Hepatocyte (in vitro differentiated cells): ENCODE results near the gene AUTS2. TPM values are rescaled to one million over a fixed set of nuclear protein-coding genes. Genes with fewer than 3 reads are reported as not detected.

ENCODE experiments used
- DNase-seq: peaks from one replicate; pipeline ENCODE4 v3.0.0-alpha.2; 2016; ENCODE audit warnings: low spot score
- H2AFZ ChIP-seq: fragments of 200-600 bp; sonication (generic); 2 replicates; pipeline ENCODE4 v1.6.0; 2016; ENCODE audit warnings: antibody characterized with exemption, mild to moderate bottlenecking
- H3K27ac ChIP-seq: fragments of 200-600 bp; sonication (generic); 2 replicates; pipeline ENCODE4 v1.5.1; 2016; ENCODE audit warnings: mild to moderate bottlenecking
- H3K27me3 ChIP-seq: fragments of 200-600 bp; sonication (generic); 2 replicates; pipeline ENCODE4 v1.6.1; 2016
- H3K36me3 ChIP-seq: fragments of 200-600 bp; sonication (generic); replicated peaks from 2 replicates; pipeline ENCODE4 v1.5.1; 2016; ENCODE audit warnings: low read depth; ENCODE audit not compliant: insufficient read depth
- H3K4me1 ChIP-seq: fragments of 200-600 bp; sonication (generic); 2 replicates; pipeline ENCODE4 v1.5.1; 2016; ENCODE audit warnings: mild to moderate bottlenecking, moderate library complexity; ENCODE audit not compliant: insufficient read depth
- H3K4me2 ChIP-seq: fragments of 200-600 bp; sonication (generic); 2 replicates; pipeline ENCODE4 v1.6.0; 2016
- H3K4me3 ChIP-seq: fragments of 200-600 bp; sonication (generic); 2 replicates; pipeline ENCODE4 v1.5.1; 2016; ENCODE audit warnings: mild to moderate bottlenecking
- H3K79me2 ChIP-seq: fragments of 200-600 bp; sonication (generic); 2 replicates; pipeline ENCODE4 v1.6.0; 2017; ENCODE audit warnings: mild to moderate bottlenecking
- H3K9me2 ChIP-seq: fragments of 200-600 bp; sonication (generic); replicated peaks from 2 replicates; pipeline ENCODE4 v1.6.0; 2017; ENCODE audit warnings: mild to moderate bottlenecking; ENCODE audit not compliant: insufficient read depth
- H3K9me3 ChIP-seq: fragments of 200-600 bp; sonication (generic); 2 replicates; pipeline ENCODE4 v1.5.1; 2016; ENCODE audit warnings: low read depth, mild to moderate bottlenecking
- H4K20me1 ChIP-seq: fragments of 200-600 bp; sonication (generic); 2 replicates; pipeline ENCODE4 v1.6.0; 2016; ENCODE audit warnings: mild to moderate bottlenecking; ENCODE audit not compliant: insufficient read depth, poor library complexity, severe bottlenecking
- EZH2 ChIP-seq: fragments of 200-600 bp; sonication (generic); IDR thresholded peaks from 2 replicates; pipeline ENCODE4 v1.6.1; 2016; ENCODE audit warnings: antibody characterized with exemption, mild to moderate bottlenecking, borderline replicate concordance
- EZH2phosphoT487 ChIP-seq: fragments of 200-600 bp; sonication (generic); IDR thresholded peaks from one replicate; pipeline ENCODE4 v1.6.1; 2018; ENCODE audit warnings: antibody characterized with exemption, mild to moderate bottlenecking, low read depth, moderate library complexity; ENCODE audit not compliant: unreplicated experiment, severe bottlenecking
- WGBS: methylation state at CpG from one replicate; pipeline ENCODE4 v1.1.6; 2016; ENCODE audit warnings: low lambda C conversion rate; ENCODE audit errors: missing lambda C conversion rate; 5-methylcytosine and 5-hydroxymethylcytosine counted together
- polyA plus RNA-seq: library from polyadenylated mRNA; unstranded; fragments of >200 nt; fragmentation: Nextera tagmentation; extraction: Ambion mirVana; gene quantifications from 2 replicates; pipeline ENCODE4 v1.2.1, GENCODE V29; 2016
- total RNA-seq: library from RNA; depleted of rRNA; stranded (reverse); fragments of >200 nt; gene quantifications from 2 replicates; pipeline ENCODE4 v1.2.3, GENCODE V29; 2014
- TF ChIP-seq, protein P1 (sequence below): fragments of 200-600 bp; sonication (generic); IDR thresholded peaks from 2 replicates; pipeline ENCODE4 v1.5.1; 2016; ENCODE audit warnings: antibody characterized with exemption, mild to moderate bottlenecking; ENCODE audit not compliant: poor library complexity

AUTS2 gene
- total and polyA plus RNA-seq, 2 experiments from 2014 or later: 34.4 to 40.9 TPM

- H3K4me3 ChIP-seq: no peak overlapping the region
- no peaks in the 10 kb centered on the region for H3K36me3 ChIP-seq
- 93% methylated on average over 11 of the region's 11 CpGs for WGBS
- no peak overlapping the region for H3K27ac ChIP-seq
- H3K4me2 ChIP-seq: no peak overlapping the region
- no peaks in the 10 kb centered on the region for H4K20me1 ChIP-seq
- no peaks in the 10 kb centered on the region for H3K9me2 ChIP-seq
- H3K79me2 ChIP-seq: no peaks in the 10 kb centered on the region
- H3K27me3 ChIP-seq: no peaks in the 10 kb centered on the region
- TF ChIP-seq EZH2phosphoT487: no peak
- TF ChIP-seq EZH2: no peak
- TF ChIP-seq, protein P1, sequence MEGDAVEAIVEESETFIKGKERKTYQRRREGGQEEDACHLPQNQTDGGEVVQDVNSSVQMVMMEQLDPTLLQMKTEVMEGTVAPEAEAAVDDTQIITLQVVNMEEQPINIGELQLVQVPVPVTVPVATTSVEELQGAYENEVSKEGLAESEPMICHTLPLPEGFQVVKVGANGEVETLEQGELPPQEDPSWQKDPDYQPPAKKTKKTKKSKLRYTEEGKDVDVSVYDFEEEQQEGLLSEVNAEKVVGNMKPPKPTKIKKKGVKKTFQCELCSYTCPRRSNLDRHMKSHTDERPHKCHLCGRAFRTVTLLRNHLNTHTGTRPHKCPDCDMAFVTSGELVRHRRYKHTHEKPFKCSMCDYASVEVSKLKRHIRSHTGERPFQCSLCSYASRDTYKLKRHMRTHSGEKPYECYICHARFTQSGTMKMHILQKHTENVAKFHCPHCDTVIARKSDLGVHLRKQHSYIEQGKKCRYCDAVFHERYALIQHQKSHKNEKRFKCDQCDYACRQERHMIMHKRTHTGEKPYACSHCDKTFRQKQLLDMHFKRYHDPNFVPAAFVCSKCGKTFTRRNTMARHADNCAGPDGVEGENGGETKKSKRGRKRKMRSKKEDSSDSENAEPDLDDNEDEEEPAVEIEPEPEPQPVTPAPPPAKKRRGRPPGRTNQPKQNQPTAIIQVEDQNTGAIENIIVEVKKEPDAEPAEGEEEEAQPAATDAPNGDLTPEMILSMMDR: no peak
- DNase-seq: no peak
- peaks cover 4% of the 10 kb centered on the region for H3K4me1 ChIP-seq
- H3K9me3 ChIP-seq: no peaks in the 10 kb centered on the region
- no peak overlapping the region for H2AFZ ChIP-seq
Measured at GRCh38 chr7:70416347-70416985, 818.2 kb downstream of the AUTS2 start.

- 90% methylated on average over 16 of the region's 16 CpGs for WGBS
- no peak overlapping the region for H3K4me2 ChIP-seq
- TF ChIP-seq EZH2 (no peak), EZH2phosphoT487 (no peak)
- TF ChIP-seq, protein P1: no peak
- H2AFZ ChIP-seq: no peak overlapping the region
- no peaks in the 10 kb centered on the region for H3K9me3 ChIP-seq
- no peak overlapping the region for H3K27ac ChIP-seq
- H3K4me1 ChIP-seq: peaks cover 4% of the 10 kb centered on the region
- H3K79me2 ChIP-seq: no peaks in the 10 kb centered on the region
- no peaks in the 10 kb centered on the region for H4K20me1 ChIP-seq
- no peak for DNase-seq
- H3K36me3 ChIP-seq: no peaks in the 10 kb centered on the region
- no peaks in the 10 kb centered on the region for H3K9me2 ChIP-seq
- no peaks in the 10 kb centered on the region for H3K27me3 ChIP-seq
- H3K4me3 ChIP-seq: no peak overlapping the region
Measured at GRCh38 chr7:70416986-70417655, 818.8 kb downstream of the AUTS2 start.

DNA sequence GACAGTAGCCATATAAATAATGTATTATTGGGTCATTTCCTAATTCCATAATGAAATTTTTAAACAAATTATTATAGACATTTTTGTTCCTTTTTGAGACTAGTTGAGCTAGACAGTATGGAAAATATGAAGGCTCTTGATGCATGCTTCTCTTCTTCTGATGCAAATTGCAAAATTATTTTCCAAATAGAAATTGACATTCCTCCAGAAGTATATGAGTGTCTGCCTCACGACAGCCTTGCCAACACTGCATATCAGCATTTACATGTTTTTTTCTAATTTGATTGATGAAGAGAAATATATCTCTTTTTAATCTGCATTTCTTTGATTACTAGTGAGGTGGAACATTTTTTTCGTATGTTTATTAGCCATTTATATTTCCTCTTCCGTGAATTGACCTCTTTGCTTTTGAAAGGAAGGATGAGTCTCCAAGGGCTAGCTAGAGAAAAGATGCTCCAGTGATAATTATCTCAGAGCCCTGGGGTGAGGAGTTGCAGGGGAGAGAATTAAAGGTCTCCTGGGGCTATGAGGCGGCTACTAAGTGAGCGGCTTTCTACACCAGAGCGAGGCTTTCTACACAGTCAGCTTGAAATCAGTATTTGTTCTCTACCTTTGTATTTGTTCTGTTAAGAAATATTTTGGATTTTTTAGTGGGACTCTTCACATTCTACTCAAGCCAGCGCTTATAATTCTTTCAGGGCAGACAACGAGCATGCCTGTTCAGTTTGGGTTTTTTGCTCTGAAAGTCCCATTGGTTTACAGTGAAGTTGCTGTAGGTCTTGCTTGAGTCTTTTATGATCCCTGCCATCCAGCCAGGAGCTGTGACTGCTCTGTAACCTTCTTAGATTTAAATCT, 821.5 kb downstream of the AUTS2 start:
- Histone ChIP-seq H3K27me3 (no peaks in the 10 kb centered on the region), H3K36me3 (no peaks in the 10 kb centered on the region), H2AFZ (no peak overlapping the region), H3K4me1 (peaks cover 4% of the 10 kb centered on the region), H4K20me1 (no peaks in the 10 kb centered on the region), H3K9me3 (no peaks in the 10 kb centered on the region), H3K4me3 (no peak overlapping the region), H3K9me2 (no peaks in the 10 kb centered on the region), H3K27ac (no peak overlapping the region), H3K79me2 (no peaks in the 10 kb centered on the region), H3K4me2 (no peak overlapping the region)
- TF ChIP-seq EZH2phosphoT487: no peak
- TF ChIP-seq EZH2: no peak
- TF ChIP-seq, protein P1: no peak
- no peak for DNase-seq
- 68% methylated on average over 8 of the region's 8 CpGs for WGBS
